ENCODE data around the gene CUX1. TPM values are rescaled to one million over a fixed set of nuclear protein-coding genes. Genes with fewer than 3 reads are reported as not detected.
A peak's percentile ranks its signal among the peaks of the same experiment; 100 is the strongest.

The CUX1 gene
- total and polyA plus RNA-seq, 10 of the 15 experiments (the other 5 are each of a cell fraction or from before 2014, with no cell fraction given): 6.1 to 48.6 (median 25.9) TPM

GRCh38 chr7:102291916-102292267, 474.5 kb downstream of the CUX1 start (continued):
- TF ChIP-seq RELB (IDR thresholded peaks at IDR 0.05; ENCODE audit: low read depth) (no peak), DPF2 (IDR thresholded peaks at IDR 0.05) (no peak; the same call in 1 of the 2 replicates), EZH2 (IDR thresholded peaks at IDR 0.05; ENCODE audit: borderline replicate concordance, control insufficient read depth, low read depth, low read length) (no peak), POLR2AphosphoS5 (IDR thresholded peaks at IDR 0.05; ENCODE audit: low read length) (0 out of 2 replicates have a peak, but pooled peaks have one; percentile 22), TAF1 (IDR thresholded peaks at IDR 0.05; ENCODE audit: borderline replicate concordance, low read depth, low read length) (no peak; the same call in 1 of the 2 replicates), SMARCA5 (IDR thresholded peaks at IDR 0.05) (0 out of 2 replicates have a peak, but pooled peaks have one; percentile 18)

DNA sequence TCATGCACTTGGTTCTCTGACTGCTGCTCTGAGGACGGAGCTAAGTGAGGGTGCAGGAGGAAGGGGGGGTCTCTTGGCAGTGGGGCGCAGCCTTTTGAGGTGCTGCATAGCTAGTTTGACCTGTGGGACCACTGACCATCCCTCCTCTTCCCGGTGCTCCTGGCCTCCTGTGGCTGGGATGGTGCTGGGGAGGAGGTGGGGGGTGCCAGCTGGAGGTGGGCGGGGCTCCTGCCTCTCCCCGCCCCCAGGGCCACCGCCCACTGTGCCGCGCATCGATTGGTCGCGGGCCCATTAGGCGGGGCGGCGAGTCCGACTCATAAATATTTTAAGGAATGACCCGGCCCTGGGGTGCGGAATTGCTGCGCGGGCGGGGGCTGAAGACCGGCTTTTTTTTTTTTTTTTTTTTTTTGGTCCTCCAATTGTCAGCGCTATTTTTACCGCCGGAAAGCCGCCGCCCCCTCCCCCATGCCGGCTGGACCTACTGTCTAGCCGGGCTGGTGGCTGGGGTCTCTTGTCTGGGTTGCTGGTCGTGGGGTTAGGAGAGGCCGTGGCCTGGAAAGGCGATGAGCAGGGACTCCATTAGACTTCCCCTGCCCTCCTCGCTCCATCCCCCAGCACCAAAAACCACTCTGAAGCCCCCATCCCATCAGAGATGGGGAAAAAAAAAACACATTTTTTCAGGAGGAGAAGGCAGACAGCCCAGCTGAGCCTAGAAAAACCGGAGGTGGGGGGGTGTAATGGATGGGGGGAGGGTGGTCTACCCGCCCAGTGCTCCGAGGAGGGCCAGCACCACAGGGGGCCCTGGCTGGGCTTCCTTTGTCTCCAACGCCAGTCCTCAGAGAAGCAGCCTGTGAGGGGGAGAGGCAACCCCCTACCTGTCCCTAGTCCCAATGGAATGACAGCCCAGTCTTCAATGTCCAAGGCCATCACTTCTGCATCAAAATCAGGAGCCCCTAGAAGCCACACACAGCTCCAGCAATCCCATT, 475.7 kb downstream of the CUX1 start:
- BruUV-seq (replicated peaks): no TSS peak
- 0 out of 2 replicates have a peak overlapping the region, but pooled peaks have one; percentile 31 for H3K27ac ChIP-seq (ENCODE audit: control insufficient read depth, insufficient read depth)
- H3K36me3 ChIP-seq (ENCODE audit: control insufficient read depth in 2 of 2, insufficient read depth in 2 of 2, low read length in 1 of 2): peaks cover 0 to 3% of the 10 kb centered on the region in 2 experiments; a peak in 3 of 4 replicates
- no peaks in the 10 kb centered on the region; the same call in 1 of the 2 replicates for H4K20me1 ChIP-seq (ENCODE audit: control insufficient read depth, insufficient read depth)
- no peak for ATAC-seq
- peaks cover 83% of the 10 kb centered on the region for H3K79me2 ChIP-seq (ENCODE audit: control insufficient read depth, insufficient read depth, low read length)
- intact Hi-C loops (cut with micrococcal nuclease; ENCODE audit: unreplicated experiment) (no loop called here), in situ Hi-C loops (cut with MboI) (no loop called here)
- H3K4me1 ChIP-seq (ENCODE audit: control insufficient read depth, insufficient read depth, low read length): peaks cover 74% of the 10 kb centered on the region
- ChIA-PET RAD21 (ENCODE audit: unreplicated experiment) (interaction anchor here (0.7 to 2.5 kb wide), 2 partner anchors 14 to 971 kb away, joined by 3 to 10 read pairs; no protein-coding TSS in a partner anchor), CTCF (interaction anchor here (0.9 kb wide), 2 partner anchors 97 to 98 kb away, joined by 3 to 7 read pairs; no protein-coding TSS in a partner anchor), POLR2A (interaction anchor here (0.7 to 1.3 kb wide), 3 partner anchors 9 to 94 kb away, joined by 3 to 5 read pairs (median 4); no protein-coding TSS in a partner anchor), SMC1A (ENCODE audit: uncharacterized antibody, unreplicated experiment) (interaction anchor here (1.0 to 6.8 kb wide), 4 partner anchors 12 to 103 kb away, joined by 3 to 91 read pairs (median 4); partner anchors contain the start of gene PRKRIP1)
- no peak overlapping the region for H2AFZ ChIP-seq (ENCODE audit: control insufficient read depth, low read depth, low read length)
- DNase-seq (ENCODE audit: low read depth, low spot score): no peak
- peak overlapping the region; percentile 94 for H3K4me2 ChIP-seq (ENCODE audit: control insufficient read depth, insufficient read depth)
- FAIRE-seq: no peak
- peak overlapping the region; percentile 57; the same call in 1 of the 2 replicates for H3K4me3 ChIP-seq
- no peaks in the 10 kb centered on the region for H3K27me3 ChIP-seq (replicated peaks in 1 of 2; ENCODE audit: control insufficient read depth in 2 of 2, insufficient read depth in 2 of 2, low read length in 1 of 2)
- WGBS (ENCODE audit: insufficient coverage, insufficient replicate concordance, low lambda C conversion rate, missing lambda C conversion rate): 37% methylated on average over 24 of the region's 36 CpGs
- H3K9me3 ChIP-seq (replicated peaks; ENCODE audit: control insufficient read depth, insufficient read depth, low read length): no peaks in the 10 kb centered on the region
- H3K9ac ChIP-seq (ENCODE audit: control insufficient read depth, insufficient read depth, low read length): no peak overlapping the region; the same call in none of the 2 replicates
- TF ChIP-seq ASH2L (IDR thresholded peaks at IDR 0.05; ENCODE audit: borderline replicate concordance, low read depth): no peak
- no peak for TF ChIP-seq CBFB (IDR thresholded peaks at IDR 0.05; ENCODE audit: low read depth)
- no peak for TF ChIP-seq CHD4 (IDR thresholded peaks at IDR 0.05)
- no peak for TF ChIP-seq ESRRA (IDR thresholded peaks at IDR 0.05; ENCODE audit: low read length)
- TF ChIP-seq RELB (IDR thresholded peaks at IDR 0.05; ENCODE audit: low read depth): no peak
- no peak for TF ChIP-seq LARP7 (IDR thresholded peaks at IDR 0.05)
- TF ChIP-seq IRF5 (IDR thresholded peaks at IDR 0.05; ENCODE audit: borderline replicate concordance): no peak
- no peak for TF ChIP-seq MAX (IDR thresholded peaks at IDR 0.05; ENCODE audit: low read depth, low read length)
- no peak for TF ChIP-seq ZSCAN29 (IDR thresholded peaks at IDR 0.05)
